ENCODE measurements around the gene MARCHF11. TPM values are rescaled to one million over a fixed set of nuclear protein-coding genes. Genes with fewer than 3 reads are reported as not detected.

The MARCHF11 gene
- total and polyA plus RNA-seq, 2 donors (not counting 1 experiment from before 2014, with no cell fraction given), result not detected

- Histone ChIP-seq H4K20me1 (ENCODE audit: control insufficient read depth, insufficient read depth, low read length, poor library complexity, severe bottlenecking) (no peaks in the 10 kb centered on the region), H3K9ac (ENCODE audit: low read length) (no peak overlapping the region), H3K27ac (ENCODE audit: low read length in 2 of 2) (no peak overlapping the region), H3K27me3 (replicated peaks in 1 of 4; ENCODE audit: control extremely low read depth in 1 of 4, control insufficient read depth in 3 of 4, insufficient read depth in 4 of 4, low read length in 3 of 4) (no peaks in the 10 kb centered on the region), H2AFZ (ENCODE audit: insufficient read depth, low read depth, low read length, poor library complexity, severe bottlenecking) (no peak overlapping the region), H3K4me1 (ENCODE audit: control insufficient read depth in 2 of 2, insufficient read depth in 2 of 2, low read length in 2 of 2) (no peaks in the 10 kb centered on the region), H3K4me2 (replicated peaks; ENCODE audit: low read depth, low read length, poor library complexity, severe bottlenecking) (no peak overlapping the region), H3K36me3 (replicated peaks in 1 of 2; ENCODE audit: control extremely low read depth in 1 of 2, control insufficient read depth in 1 of 2, extremely low read depth in 1 of 2, insufficient read depth in 2 of 2, low read length in 1 of 2) (no peaks in the 10 kb centered on the region), H3K79me2 (ENCODE audit: control insufficient read depth, insufficient read depth, low read length) (no peaks in the 10 kb centered on the region), H3K4me3 (ENCODE audit: control extremely low read depth in 1 of 5, extremely low read depth in 1 of 5, insufficient read depth in 1 of 5, low read depth in 2 of 5, low read length in 4 of 5) (no peak overlapping the region), H3K9me3 (ENCODE audit: control extremely low read depth in 1 of 3, control insufficient read depth in 2 of 3, insufficient read depth in 1 of 3, low read length in 2 of 3) (peaks cover 0 to 3% (median 0%) of the 10 kb centered on the region in 3 donors)
- ChIA-PET POLR2A (no interaction called here), CTCF (no interaction called here)
- Mint-ChIP-seq H3K27me3 (no peaks in the 10 kb centered on the region), H3K9me3 (ENCODE audit: insufficient read depth) (no peaks in the 10 kb centered on the region), H3K4me3 (no peak overlapping the region), H3K4me1 (no peaks in the 10 kb centered on the region), H3K27ac (no peak overlapping the region)
- intact Hi-C loops (cut with micrococcal nuclease), result no loop called here
- DNase-seq (no peak), ATAC-seq (ENCODE audit: low read depth) (no peak)
- WGBS (ENCODE audit: insufficient coverage), result 97% methylated on average over 4 of the region's 6 CpGs
- no peak for TF ChIP-seq EZH2 (IDR thresholded peaks at IDR 0.05; ENCODE audit: borderline replicate concordance, insufficient read depth, low read depth, low read length, poor library complexity, severe bottlenecking)
- TF ChIP-seq CTCF (IDR thresholded peaks at IDR 0.05), result no peak
Observed at GRCh38 chr5:16090270-16090669, 89.3 kb downstream of the MARCHF11 start.

DNA sequence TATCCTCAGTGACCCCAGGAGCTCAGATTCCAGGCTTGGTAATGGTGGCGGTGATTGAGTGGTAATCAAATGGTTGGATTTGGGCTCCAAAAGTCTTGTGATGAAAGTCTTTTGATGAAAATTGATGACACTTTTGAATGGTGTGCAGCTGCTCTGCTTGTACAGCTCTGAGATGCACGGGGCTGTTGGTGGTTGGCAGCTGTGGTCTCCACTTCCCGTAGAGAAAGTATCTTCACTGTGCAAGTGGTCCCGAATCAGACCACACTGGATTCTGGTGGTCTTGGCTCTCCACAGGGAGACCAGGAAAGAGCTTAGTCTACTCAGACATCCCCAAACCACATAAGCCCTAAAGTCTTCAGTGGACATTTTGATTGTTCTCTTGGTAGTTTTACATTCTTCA lies 96.6 kb downstream of the MARCHF11 start:
- no peak overlapping the region for H3K4me2 ChIP-seq (replicated peaks; ENCODE audit: low read depth, low read length, poor library complexity, severe bottlenecking)
- no peak overlapping the region for H3K27ac ChIP-seq (ENCODE audit: low read length in 2 of 2)
- intact Hi-C loops (cut with micrococcal nuclease), result no loop called here
- CTCF ChIA-PET, result no interaction called here
- H3K4me3 ChIP-seq (ENCODE audit: control extremely low read depth in 1 of 5, extremely low read depth in 1 of 5, insufficient read depth in 1 of 5, low read depth in 2 of 5, low read length in 4 of 5), result no peak overlapping the region
- no peaks in the 10 kb centered on the region for H3K27me3 ChIP-seq (replicated peaks in 1 of 4; ENCODE audit: control extremely low read depth in 1 of 4, control insufficient read depth in 3 of 4, insufficient read depth in 4 of 4, low read length in 3 of 4)
- POLR2A ChIA-PET, result no interaction called here
- H3K4me1 ChIP-seq (ENCODE audit: control insufficient read depth in 2 of 2, insufficient read depth in 2 of 2, low read length in 2 of 2), result no peaks in the 10 kb centered on the region
- Mint-ChIP-seq H3K4me1 (no peaks in the 10 kb centered on the region), H3K27ac (no peak overlapping the region), H3K4me3 (no peak overlapping the region), H3K27me3 (no peaks in the 10 kb centered on the region), H3K9me3 (ENCODE audit: insufficient read depth) (no peaks in the 10 kb centered on the region)
- TF ChIP-seq CTCF (IDR thresholded peaks at IDR 0.05) (no peak), EZH2 (IDR thresholded peaks at IDR 0.05; ENCODE audit: borderline replicate concordance, insufficient read depth, low read depth, low read length, poor library complexity, severe bottlenecking) (no peak)
- no peaks in the 10 kb centered on the region for H3K36me3 ChIP-seq (replicated peaks in 1 of 2; ENCODE audit: control extremely low read depth in 1 of 2, control insufficient read depth in 1 of 2, extremely low read depth in 1 of 2, insufficient read depth in 2 of 2, low read length in 1 of 2)
- H4K20me1 ChIP-seq (ENCODE audit: control insufficient read depth, insufficient read depth, low read length, poor library complexity, severe bottlenecking), result no peaks in the 10 kb centered on the region
- no peak overlapping the region for H2AFZ ChIP-seq (ENCODE audit: insufficient read depth, low read depth, low read length, poor library complexity, severe bottlenecking)
- no peaks in the 10 kb centered on the region for H3K79me2 ChIP-seq (ENCODE audit: control insufficient read depth, insufficient read depth, low read length)
- ATAC-seq (ENCODE audit: low read depth) (no peak), DNase-seq (no peak)
- H3K9me3 ChIP-seq (ENCODE audit: control extremely low read depth in 1 of 3, control insufficient read depth in 2 of 3, insufficient read depth in 1 of 3, low read length in 2 of 3), result peaks cover 0 to 10% (median 0%) of the 10 kb centered on the region in 3 donors
- no peak overlapping the region for H3K9ac ChIP-seq (ENCODE audit: low read length)
- 85% methylated on average over 4 of the region's 4 CpGs for WGBS (ENCODE audit: insufficient coverage)
